HG02973 (cell line): ENCODE results near the gene MBOAT2.
"Not testable (repeated sequence)": the region's sequence is repeated elsewhere in the genome, so short reads cannot be mapped to it uniquely, and the experiment has no call there.

Experiments
- ATAC-seq: cut with Tn5 transposase; IDR thresholded peaks from one replicate; pipeline ENCODE4 v1.9.1; 2021; ENCODE audit warnings: moderate library complexity; ENCODE audit not compliant: unreplicated experiment

The MBOAT2 gene

GRCh38 chr2:8897206-8897605 lies 106.3 kb downstream of the MBOAT2 start:
- ATAC-seq: not testable (repeated sequence)

- ATAC-seq: not testable (repeated sequence)
These were observed 106.8 kb downstream of the MBOAT2 start for GRCh38 chr2:8896671-8897070.

GRCh38 chr2:8895087-8895912 lies 108.2 kb downstream of the MBOAT2 start:
- not testable (repeated sequence) for ATAC-seq

- no peak for ATAC-seq
These were observed 109.3 kb downstream of the MBOAT2 start for GRCh38 chr2:8893978-8894820.

- ATAC-seq: no peak
These were observed 110.0 kb downstream of the MBOAT2 start for GRCh38 chr2:8893474-8893873.

GRCh38 chr2:8892111-8892510 lies 111.4 kb downstream of the MBOAT2 start:
- no peak for ATAC-seq

GRCh38 chr2:8889978-8890377 lies 113.5 kb downstream of the MBOAT2 start:
- ATAC-seq: no peak

- no peak for ATAC-seq
These were observed 114.5 kb downstream of the MBOAT2 start for GRCh38 chr2:8888963-8889362.

GRCh38 chr2:8886876-8887275 lies 116.6 kb downstream of the MBOAT2 start:
- no peak for ATAC-seq

- no peak for ATAC-seq
These were observed 117.3 kb downstream of the MBOAT2 start for GRCh38 chr2:8886202-8886518.

- ATAC-seq: no peak
These were observed 117.9 kb downstream of the MBOAT2 start for GRCh38 chr2:8885449-8886201.

GRCh38 chr2:8884812-8885211 lies 118.7 kb downstream of the MBOAT2 start:
- ATAC-seq: no peak

- no peak for ATAC-seq
These were observed 121.4 kb downstream of the MBOAT2 start for GRCh38 chr2:8882094-8882493.

- no peak for ATAC-seq
These were observed 125.6 kb downstream of the MBOAT2 start for GRCh38 chr2:8877894-8878293.

GRCh38 chr2:8877332-8877731 lies 126.2 kb downstream of the MBOAT2 start:
- ATAC-seq: no peak

GRCh38 chr2:8876628-8877027 lies 126.9 kb downstream of the MBOAT2 start:
- ATAC-seq: no peak

- ATAC-seq: no peak
These were observed 130.6 kb downstream of the MBOAT2 start for GRCh38 chr2:8872821-8873432.

GRCh38 chr2:8870441-8870840 lies 133.0 kb downstream of the MBOAT2 start:
- no peak for ATAC-seq

- ATAC-seq: no peak
These were observed 136.1 kb downstream of the MBOAT2 start for GRCh38 chr2:8867363-8867762.

GRCh38 chr2:8863331-8863953 lies 140.0 kb downstream of the MBOAT2 start:
- ATAC-seq: no peak

GRCh38 chr2:8862230-8862629 lies 141.3 kb downstream of the MBOAT2 start:
- no peak for ATAC-seq
